Mammary epithelial cell (primary cell): ENCODE results near the gene TNFAIP3.

Experiments used
- EZH2 ChIP-seq: IDR thresholded peaks from 2 replicates; pipeline ENCODE4 v1.6.1; 2012; ENCODE audit warnings: low read length, inconsistent platforms, borderline replicate concordance
- TF ChIP-seq, protein P1 (sequence below), 2 donors: IDR thresholded peaks in 1 of 2; conservative IDR thresholded peaks in 1 of 2; 2 replicates each; pipeline ENCODE4 v1.5.1; 2011 to 2012; ENCODE audit warnings: inconsistent platforms in 2 of 2, low read length in 2 of 2, mild to moderate bottlenecking in 2 of 2, control low read depth in 1 of 2, low read depth in 1 of 2; ENCODE audit not compliant: insufficient read depth in 1 of 2; ENCODE audit errors: extremely low read depth in 1 of 2

DNA sequence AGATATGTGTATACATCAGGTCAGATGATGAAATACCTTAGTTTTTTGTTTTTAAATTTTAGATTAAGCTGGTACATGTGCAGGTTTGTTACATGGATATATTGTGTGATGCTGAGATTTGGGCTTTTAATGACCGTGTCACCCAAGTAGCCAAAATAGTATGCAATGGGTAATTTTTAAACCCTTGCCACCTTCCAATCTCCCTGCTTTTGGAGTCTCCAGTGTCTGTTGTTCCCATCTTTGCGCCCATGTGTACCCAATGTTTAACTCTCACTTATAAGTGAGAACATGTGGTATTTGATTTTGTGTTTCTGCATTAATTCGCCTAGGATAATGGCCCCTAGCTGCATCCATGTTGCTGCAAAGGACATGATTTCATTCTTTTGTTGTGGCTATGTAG is 45.8 kb downstream of the TNFAIP3 start:
- TF ChIP-seq, protein P1, sequence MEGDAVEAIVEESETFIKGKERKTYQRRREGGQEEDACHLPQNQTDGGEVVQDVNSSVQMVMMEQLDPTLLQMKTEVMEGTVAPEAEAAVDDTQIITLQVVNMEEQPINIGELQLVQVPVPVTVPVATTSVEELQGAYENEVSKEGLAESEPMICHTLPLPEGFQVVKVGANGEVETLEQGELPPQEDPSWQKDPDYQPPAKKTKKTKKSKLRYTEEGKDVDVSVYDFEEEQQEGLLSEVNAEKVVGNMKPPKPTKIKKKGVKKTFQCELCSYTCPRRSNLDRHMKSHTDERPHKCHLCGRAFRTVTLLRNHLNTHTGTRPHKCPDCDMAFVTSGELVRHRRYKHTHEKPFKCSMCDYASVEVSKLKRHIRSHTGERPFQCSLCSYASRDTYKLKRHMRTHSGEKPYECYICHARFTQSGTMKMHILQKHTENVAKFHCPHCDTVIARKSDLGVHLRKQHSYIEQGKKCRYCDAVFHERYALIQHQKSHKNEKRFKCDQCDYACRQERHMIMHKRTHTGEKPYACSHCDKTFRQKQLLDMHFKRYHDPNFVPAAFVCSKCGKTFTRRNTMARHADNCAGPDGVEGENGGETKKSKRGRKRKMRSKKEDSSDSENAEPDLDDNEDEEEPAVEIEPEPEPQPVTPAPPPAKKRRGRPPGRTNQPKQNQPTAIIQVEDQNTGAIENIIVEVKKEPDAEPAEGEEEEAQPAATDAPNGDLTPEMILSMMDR (conservative IDR thresholded peaks at IDR 0.05 in 1 of 2, IDR thresholded peaks at IDR 0.05 in 1 of 2; ENCODE audit: extremely low read depth in 1 of 2, insufficient read depth in 1 of 2, low read depth in 1 of 2, low read length in 2 of 2): no peak
- TF ChIP-seq EZH2: no peak
